ENCODE results near the gene DMD. TPM values are rescaled to one million over a fixed set of nuclear protein-coding genes. Genes with fewer than 3 reads are reported as not detected.

Gene DMD
- total RNA-seq, 1 donor from 2014 or later = 30.6 TPM

DNA sequence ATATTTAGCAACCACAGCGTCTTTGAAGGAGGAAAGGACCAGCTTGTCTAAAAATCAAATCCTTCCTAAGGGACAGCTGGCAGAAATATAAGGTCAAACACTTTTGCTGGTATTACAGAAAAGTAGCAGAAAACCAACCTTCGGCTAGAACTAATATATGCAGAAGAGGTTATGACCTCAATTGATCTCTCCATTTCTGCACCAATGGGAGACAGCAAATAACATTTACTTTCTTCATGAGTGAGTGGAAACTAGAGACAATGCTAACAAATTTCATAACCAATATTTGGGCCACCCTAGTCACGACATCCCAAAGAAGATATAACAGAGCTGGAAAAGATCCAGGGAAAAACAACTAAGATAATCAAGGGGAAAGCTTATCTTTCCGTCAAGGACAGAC lies 1892.5 kb downstream of the DMD start:
- H3F3A ChIP-seq (ENCODE audit: low read depth) = peaks cover 6% of the 10 kb centered on the region
- no peak overlapping the region for H3K9ac ChIP-seq
- H3K4me3 Mint-ChIP-seq = no peak overlapping the region
- H3K36me3 Mint-ChIP-seq = peaks cover 1% of the 10 kb centered on the region
- no peaks in the 10 kb centered on the region for H3K4me1 ChIP-seq
- no peak overlapping the region for H3K4me2 ChIP-seq
- H3K4me1 Mint-ChIP-seq = peaks cover 22% of the 10 kb centered on the region
- no peak overlapping the region for H3K27ac Mint-ChIP-seq
- peaks cover 2% of the 10 kb centered on the region for H3K9me3 Mint-ChIP-seq
- no peaks in the 10 kb centered on the region for H3K27me3 ChIP-seq
- no peaks in the 10 kb centered on the region for H3K27me3 Mint-ChIP-seq (ENCODE audit: insufficient read depth, low read depth)
- no peaks in the 10 kb centered on the region for H3K79me2 ChIP-seq (ENCODE audit: low read depth)
- H3K9me3 ChIP-seq (ENCODE audit: low read depth) = no peaks in the 10 kb centered on the region
- H3K4me3 ChIP-seq = no peak overlapping the region
- no peak overlapping the region for H2AFZ ChIP-seq (replicated peaks)
- no peaks in the 10 kb centered on the region for H4K20me1 ChIP-seq (ENCODE audit: low read depth)
- no peak for DNase-seq (ENCODE audit: low spot score)
- no peak overlapping the region for H3K27ac ChIP-seq
- H3K36me3 ChIP-seq = no peaks in the 10 kb centered on the region
- no peak for TF ChIP-seq EZH2phosphoT487 (IDR thresholded peaks at IDR 0.05)
- TF ChIP-seq, protein P1, sequence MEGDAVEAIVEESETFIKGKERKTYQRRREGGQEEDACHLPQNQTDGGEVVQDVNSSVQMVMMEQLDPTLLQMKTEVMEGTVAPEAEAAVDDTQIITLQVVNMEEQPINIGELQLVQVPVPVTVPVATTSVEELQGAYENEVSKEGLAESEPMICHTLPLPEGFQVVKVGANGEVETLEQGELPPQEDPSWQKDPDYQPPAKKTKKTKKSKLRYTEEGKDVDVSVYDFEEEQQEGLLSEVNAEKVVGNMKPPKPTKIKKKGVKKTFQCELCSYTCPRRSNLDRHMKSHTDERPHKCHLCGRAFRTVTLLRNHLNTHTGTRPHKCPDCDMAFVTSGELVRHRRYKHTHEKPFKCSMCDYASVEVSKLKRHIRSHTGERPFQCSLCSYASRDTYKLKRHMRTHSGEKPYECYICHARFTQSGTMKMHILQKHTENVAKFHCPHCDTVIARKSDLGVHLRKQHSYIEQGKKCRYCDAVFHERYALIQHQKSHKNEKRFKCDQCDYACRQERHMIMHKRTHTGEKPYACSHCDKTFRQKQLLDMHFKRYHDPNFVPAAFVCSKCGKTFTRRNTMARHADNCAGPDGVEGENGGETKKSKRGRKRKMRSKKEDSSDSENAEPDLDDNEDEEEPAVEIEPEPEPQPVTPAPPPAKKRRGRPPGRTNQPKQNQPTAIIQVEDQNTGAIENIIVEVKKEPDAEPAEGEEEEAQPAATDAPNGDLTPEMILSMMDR (IDR thresholded peaks at IDR 0.05) = no peak
- no peak for TF ChIP-seq EZH2 (IDR thresholded peaks at IDR 0.05)

DNA sequence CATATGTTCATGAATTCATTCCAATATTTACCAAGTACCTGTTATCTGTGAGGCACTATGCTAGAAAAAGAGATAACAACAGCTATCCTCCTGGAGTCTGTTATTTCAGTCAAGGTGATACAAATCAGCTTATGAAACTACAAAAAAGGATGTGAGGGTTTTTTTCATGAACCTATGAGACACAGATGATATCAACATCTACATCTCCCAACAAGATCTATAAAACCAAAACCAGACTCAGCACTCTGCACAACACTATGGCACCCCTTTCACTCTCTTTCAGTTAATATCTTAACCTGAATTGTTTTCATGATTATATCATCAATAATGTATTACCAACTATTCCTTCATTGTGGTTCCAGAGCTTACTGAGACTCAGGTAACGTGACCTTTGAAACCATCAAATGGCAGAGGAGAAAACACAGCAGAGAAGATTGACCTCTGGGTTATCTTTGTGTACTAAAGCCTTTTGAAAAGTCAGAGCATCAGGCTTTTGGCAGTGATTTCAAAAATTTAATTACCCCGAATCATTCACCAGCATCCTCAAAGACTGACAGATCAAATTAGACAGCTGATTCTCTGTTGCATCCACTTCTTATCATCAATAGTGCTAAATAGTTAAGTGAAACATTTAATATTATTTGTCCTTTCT lies 1894.9 kb downstream of the DMD start:
- Histone ChIP-seq H3K79me2 (ENCODE audit: low read depth) (no peaks in the 10 kb centered on the region), H3F3A (ENCODE audit: low read depth) (peaks cover 6% of the 10 kb centered on the region), H3K27ac (no peak overlapping the region), H2AFZ (replicated peaks) (no peak overlapping the region), H3K4me1 (no peaks in the 10 kb centered on the region), H3K9me3 (ENCODE audit: low read depth) (peaks cover 7% of the 10 kb centered on the region), H3K36me3 (no peaks in the 10 kb centered on the region), H4K20me1 (ENCODE audit: low read depth) (no peaks in the 10 kb centered on the region), H3K27me3 (no peaks in the 10 kb centered on the region), H3K4me2 (no peak overlapping the region), H3K9ac (no peak overlapping the region), H3K4me3 (no peak overlapping the region)
- TF ChIP-seq EZH2 (IDR thresholded peaks at IDR 0.05) (no peak), EZH2phosphoT487 (IDR thresholded peaks at IDR 0.05) (no peak)
- TF ChIP-seq, protein P1 (IDR thresholded peaks at IDR 0.05) = no peak
- Mint-ChIP-seq H3K9me3 (peaks cover 15% of the 10 kb centered on the region), H3K4me1 (peaks cover 15% of the 10 kb centered on the region), H3K27ac (no peak overlapping the region), H3K27me3 (ENCODE audit: insufficient read depth, low read depth) (no peaks in the 10 kb centered on the region), H3K36me3 (peaks cover 4% of the 10 kb centered on the region), H3K4me3 (no peak overlapping the region)
- DNase-seq (ENCODE audit: low spot score) = no peak

DNA sequence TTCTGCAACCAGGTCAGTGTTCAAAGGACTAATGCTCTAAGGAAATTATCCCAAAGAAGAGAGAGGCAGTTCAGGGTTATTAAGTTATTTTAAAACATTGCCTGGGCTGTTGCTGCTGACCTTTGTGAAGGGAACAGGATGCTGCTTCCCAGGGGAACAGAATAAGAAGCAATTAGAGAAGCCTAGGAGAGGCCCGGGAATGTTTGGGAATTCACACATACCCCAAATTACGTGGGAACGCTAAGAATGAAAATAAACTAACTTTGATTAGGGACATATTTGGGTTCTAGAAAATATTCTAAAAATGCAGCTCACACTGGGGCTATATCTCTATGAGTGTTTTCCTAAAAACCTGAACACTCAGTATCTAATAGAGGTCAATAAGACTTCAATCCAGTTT lies 1896.4 kb downstream of the DMD start:
- Histone ChIP-seq H4K20me1 (ENCODE audit: low read depth) (no peaks in the 10 kb centered on the region), H3K4me1 (no peaks in the 10 kb centered on the region), H3K27me3 (no peaks in the 10 kb centered on the region), H3K27ac (peak overlapping the region; percentile 67), H2AFZ (replicated peaks) (no peak overlapping the region), H3K79me2 (ENCODE audit: low read depth) (no peaks in the 10 kb centered on the region), H3K9ac (no peak overlapping the region), H3F3A (ENCODE audit: low read depth) (peaks cover 6% of the 10 kb centered on the region), H3K4me2 (no peak overlapping the region), H3K4me3 (no peak overlapping the region), H3K36me3 (no peaks in the 10 kb centered on the region), H3K9me3 (ENCODE audit: low read depth) (peaks cover 7% of the 10 kb centered on the region)
- no peak for DNase-seq (ENCODE audit: low spot score)
- peaks cover 4% of the 10 kb centered on the region for H3K36me3 Mint-ChIP-seq
- H3K9me3 Mint-ChIP-seq = peaks cover 17% of the 10 kb centered on the region
- no peak overlapping the region for H3K4me3 Mint-ChIP-seq
- H3K4me1 Mint-ChIP-seq = peaks cover 15% of the 10 kb centered on the region
- TF ChIP-seq, protein P1 (IDR thresholded peaks at IDR 0.05) = no peak
- TF ChIP-seq EZH2phosphoT487 (IDR thresholded peaks at IDR 0.05) (no peak), EZH2 (IDR thresholded peaks at IDR 0.05) (no peak)
- no peaks in the 10 kb centered on the region for H3K27me3 Mint-ChIP-seq (ENCODE audit: insufficient read depth, low read depth)
- H3K27ac Mint-ChIP-seq = no peak overlapping the region

Measured in neural progenitor cell (in vitro differentiated cells).